Upper lobe of left lung (tissue), 6 donors: ENCODE data around the gene OR8B8. TPM values are rescaled to one million over a fixed set of nuclear protein-coding genes. Genes with fewer than 3 reads are reported as not detected.
A peak's percentile ranks its signal among the peaks of the same experiment; 100 is the strongest.

Source experiments
- ATAC-seq, 2 donors: fragments of 200-7000 bp; cut with Tn5 transposase; one replicate each; pipeline ENCODE4 v1.9.1; 2022; ENCODE audit warnings: mild to moderate bottlenecking in 2 of 2, moderate library complexity in 2 of 2; ENCODE audit not compliant: low FRiP score in 2 of 2
- DNase-seq, 2 donors: peaks; one replicate each; pipeline ENCODE4 v3.0.0-alpha.2; 2019 to 2020
- H3K27ac ChIP-seq, 4 donors: fragments of 200-600 bp; sonication (generic); one replicate each; pipeline ENCODE4 v1.5.1; 2016 to 2019
- H3K27me3 ChIP-seq, 4 donors: fragments of 200-600 bp; sonication (generic); one replicate each; pipeline ENCODE4 v1.5.1; 2017 to 2019
- H3K36me3 ChIP-seq, 4 donors: fragments of 200-600 bp; sonication (generic); one replicate each; pipeline ENCODE4 v1.5.1; 2016 to 2019
- H3K4me1 ChIP-seq, 4 donors: fragments of 200-600 bp; sonication (generic); one replicate each; pipeline ENCODE4 v1.5.1; 2018 to 2019
- H3K4me3 ChIP-seq, 4 donors: fragments of 200-600 bp; sonication (generic); one replicate each; pipeline ENCODE4 v1.5.1; 2017 to 2019; ENCODE audit warnings: mild to moderate bottlenecking in 2 of 4, moderate library complexity in 1 of 4
- H3K9me3 ChIP-seq, 4 donors: fragments of 200-600 bp; sonication (generic); one replicate each; pipeline ENCODE4 v1.5.1; 2018 to 2019
- EP300 ChIP-seq, 4 donors: sonication (generic); formaldehyde crosslinking; IDR thresholded peaks; one replicate each; pipeline ENCODE4 v1.5.1; 2017; ENCODE audit warnings: antibody characterized with exemption in 4 of 4, control low read depth in 2 of 4
- POLR2A ChIP-seq, 4 donors: fragments of 450-650 bp; IDR thresholded peaks; one replicate each; pipeline ENCODE4 v1.5.1; 2016 to 2017; ENCODE audit warnings: antibody characterized with exemption in 4 of 4, mild to moderate bottlenecking in 2 of 4
- POLR2AphosphoS5 ChIP-seq, 2 donors: sonication (generic); formaldehyde crosslinking; IDR thresholded peaks; one replicate each; pipeline ENCODE4 v1.5.1; 2017; ENCODE audit warnings: antibody characterized with exemption in 2 of 2
- WGBS, 2 donors: methylation state at CpG; one replicate each; pipeline ENCODE4 v1.1.5; 2017 to 2018; 5-methylcytosine and 5-hydroxymethylcytosine counted together
- total RNA-seq, 6 donors: library from RNA; depleted of rRNA in 4 of 6; stranded (reverse); fragments of >200 nt in 4 of 6; gene quantifications; one replicate each; pipeline versions ENCODE4 v1.1.0 to v1.2.1, GENCODE V29; 2016 to 2021
- TF ChIP-seq, protein P1 (sequence below), 6 experiments: fragments of 450-650 bp in 4 of 6; fragments of 200-600 bp in 2 of 6; sonication (generic) in 2 of 6; IDR thresholded peaks; one replicate each; pipeline ENCODE4 v1.5.1; 2016 to 2019; ENCODE audit warnings: antibody characterized with exemption in 6 of 6
- donor health status: DM: no; HTN: no; CAD: no; lungs with moderate emphysema.
- donor health status: DM: no; HTN: yes; CAD: no; lungs with severe emphysema.

Gene OR8B8
- total RNA-seq, 6 donors from 2014 or later = not detected

DNA sequence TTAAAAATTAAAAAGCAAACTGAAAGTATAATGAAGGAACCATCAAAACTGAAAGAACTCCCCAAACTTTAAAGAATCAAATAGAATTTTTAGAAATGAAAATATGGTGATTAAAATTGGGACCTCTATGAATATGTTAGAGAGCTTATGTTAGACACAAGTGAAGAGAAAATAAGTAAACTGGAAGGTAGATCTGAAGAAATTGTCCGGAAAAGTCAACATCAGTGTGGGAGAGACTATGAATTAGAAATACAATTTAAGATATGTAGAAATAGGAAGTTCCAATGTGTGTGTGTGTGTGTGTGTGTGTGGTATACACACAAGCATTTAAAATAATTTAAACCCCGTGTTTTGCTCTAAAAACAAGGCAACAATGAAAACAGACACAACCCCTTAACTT is 15.9 kb downstream of the OR8B8 start:
- DNase-seq (no peak), ATAC-seq (no peak)
- TF ChIP-seq, protein P1, sequence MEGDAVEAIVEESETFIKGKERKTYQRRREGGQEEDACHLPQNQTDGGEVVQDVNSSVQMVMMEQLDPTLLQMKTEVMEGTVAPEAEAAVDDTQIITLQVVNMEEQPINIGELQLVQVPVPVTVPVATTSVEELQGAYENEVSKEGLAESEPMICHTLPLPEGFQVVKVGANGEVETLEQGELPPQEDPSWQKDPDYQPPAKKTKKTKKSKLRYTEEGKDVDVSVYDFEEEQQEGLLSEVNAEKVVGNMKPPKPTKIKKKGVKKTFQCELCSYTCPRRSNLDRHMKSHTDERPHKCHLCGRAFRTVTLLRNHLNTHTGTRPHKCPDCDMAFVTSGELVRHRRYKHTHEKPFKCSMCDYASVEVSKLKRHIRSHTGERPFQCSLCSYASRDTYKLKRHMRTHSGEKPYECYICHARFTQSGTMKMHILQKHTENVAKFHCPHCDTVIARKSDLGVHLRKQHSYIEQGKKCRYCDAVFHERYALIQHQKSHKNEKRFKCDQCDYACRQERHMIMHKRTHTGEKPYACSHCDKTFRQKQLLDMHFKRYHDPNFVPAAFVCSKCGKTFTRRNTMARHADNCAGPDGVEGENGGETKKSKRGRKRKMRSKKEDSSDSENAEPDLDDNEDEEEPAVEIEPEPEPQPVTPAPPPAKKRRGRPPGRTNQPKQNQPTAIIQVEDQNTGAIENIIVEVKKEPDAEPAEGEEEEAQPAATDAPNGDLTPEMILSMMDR (IDR thresholded peaks at IDR 0.05) = no peak
- TF ChIP-seq POLR2AphosphoS5 (IDR thresholded peaks at IDR 0.05) (no peak), EP300 (IDR thresholded peaks at IDR 0.05) (no peak), POLR2A (IDR thresholded peaks at IDR 0.05) (no peak)
- H3K4me1 ChIP-seq = no peaks in the 10 kb centered on the region
- no peak overlapping the region for H3K27ac ChIP-seq
- no peaks in the 10 kb centered on the region for H3K27me3 ChIP-seq
- H3K9me3 ChIP-seq = no peaks in the 10 kb centered on the region
- H3K36me3 ChIP-seq = no peaks in the 10 kb centered on the region
- WGBS, 2 donors = 77 to 79% methylated on average over 2 of the region's 2 CpGs
- no peak overlapping the region for H3K4me3 ChIP-seq

DNA sequence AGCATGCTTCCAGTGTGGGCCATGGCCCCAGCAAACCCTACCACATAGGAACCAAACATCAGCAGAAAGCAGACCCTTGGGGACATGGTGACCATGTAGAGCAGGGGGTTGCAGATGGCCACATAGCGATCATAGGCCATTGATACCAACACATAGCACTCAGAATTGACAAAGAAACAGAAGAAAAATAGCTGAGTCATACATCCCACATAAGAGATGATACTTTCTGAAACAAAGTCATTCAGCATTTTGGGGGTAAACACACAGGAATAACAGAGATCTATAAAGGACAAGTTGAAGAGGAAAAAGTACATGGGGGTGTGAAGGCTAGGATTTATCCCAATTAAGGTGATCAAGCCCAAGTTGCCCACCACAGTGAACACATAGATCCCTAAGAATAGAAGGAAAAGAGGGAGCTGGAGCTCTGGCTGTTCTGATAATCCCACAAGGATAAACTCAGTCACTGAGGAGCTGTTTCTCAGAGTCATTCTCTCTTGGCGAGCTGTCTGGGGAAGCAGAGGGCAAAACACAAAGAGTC is 21.0 kb downstream of the OR8B8 start, which contains the start of gene OR8B4:
TSS of gene OR8B4 (minus strand) at position 488 of the 538 bp plus-strand sequence. CDS start at position 488, 0 bp downstream.
- no peaks in the 10 kb centered on the region for H3K4me1 ChIP-seq
- no peak for DNase-seq
- ATAC-seq = no peak
- WGBS, 2 donors = 81 to 92% methylated on average over 2 of the region's 2 CpGs
- H3K36me3 ChIP-seq = no peaks in the 10 kb centered on the region
- no peaks in the 10 kb centered on the region for H3K9me3 ChIP-seq
- no peaks in the 10 kb centered on the region for H3K27me3 ChIP-seq
- TF ChIP-seq POLR2A (IDR thresholded peaks at IDR 0.05) = no peak
- TF ChIP-seq, protein P1 (IDR thresholded peaks at IDR 0.05) = no peak
- TF ChIP-seq EP300 (IDR thresholded peaks at IDR 0.05) = no peak
- TF ChIP-seq POLR2AphosphoS5 (IDR thresholded peaks at IDR 0.05) = no peak
- no peak within 1 kb of the TSS for H3K27ac ChIP-seq
- no peak within 1 kb of the TSS for H3K4me3 ChIP-seq

DNA sequence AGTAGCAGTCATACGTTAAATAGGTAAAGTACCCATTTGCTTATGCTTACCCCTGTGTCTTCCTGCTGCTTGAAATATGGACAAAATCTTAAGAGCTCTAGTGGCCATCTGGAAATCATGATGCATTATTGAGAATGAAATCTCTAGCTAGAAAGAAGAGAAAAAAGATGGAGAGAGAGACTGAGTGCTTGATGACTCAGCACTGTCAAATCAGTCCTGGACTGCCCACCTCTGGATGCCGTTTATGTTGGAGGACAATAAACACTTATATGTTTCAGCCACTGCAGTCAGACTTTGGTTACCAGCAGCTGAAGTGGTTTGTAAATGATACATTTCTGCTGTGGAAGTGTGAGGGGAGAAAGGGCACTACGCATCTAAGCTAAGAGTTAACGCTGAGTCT is 24.5 kb downstream of the OR8B8 start:
- no peaks in the 10 kb centered on the region for H3K9me3 ChIP-seq
- ATAC-seq (no peak), DNase-seq (no peak)
- 70 to 79% methylated on average over 4 of the region's 4 CpGs for WGBS, 2 donors
- H3K27ac ChIP-seq = no peak overlapping the region
- no peaks in the 10 kb centered on the region for H3K36me3 ChIP-seq
- H3K27me3 ChIP-seq = no peaks in the 10 kb centered on the region
- H3K4me1 ChIP-seq = no peaks in the 10 kb centered on the region
- no peak overlapping the region for H3K4me3 ChIP-seq
- TF ChIP-seq, protein P1 (IDR thresholded peaks at IDR 0.05) = no peak
- no peak for TF ChIP-seq POLR2A (IDR thresholded peaks at IDR 0.05)
- no peak for TF ChIP-seq EP300 (IDR thresholded peaks at IDR 0.05)
- no peak for TF ChIP-seq POLR2AphosphoS5 (IDR thresholded peaks at IDR 0.05)

DNA sequence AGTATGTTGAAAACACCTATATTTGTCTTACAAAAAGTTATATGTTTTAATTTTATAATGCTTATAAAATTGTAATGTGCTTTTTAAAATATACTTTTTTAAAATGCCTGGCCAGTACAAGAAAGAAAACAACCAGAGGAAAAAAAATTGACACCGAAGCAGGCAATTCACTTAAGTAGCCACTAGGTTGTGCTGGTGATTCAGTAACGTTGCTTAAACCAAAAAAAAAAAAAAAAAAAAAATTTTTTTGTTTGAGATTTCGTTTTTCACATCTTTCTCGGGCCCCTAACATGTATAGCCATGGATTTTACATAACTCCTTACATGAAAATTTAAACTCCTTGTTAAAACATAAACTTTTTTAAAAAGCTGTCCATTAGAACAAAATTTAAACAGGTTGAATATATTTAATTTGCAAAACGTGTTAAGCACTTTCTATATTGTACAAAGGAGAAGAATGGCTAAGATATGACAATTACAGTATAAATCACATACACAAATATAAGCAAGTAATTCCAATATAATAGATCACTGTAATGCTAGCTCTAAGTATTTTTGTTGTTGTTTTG is 30.1 kb downstream of the OR8B8 start:
- ATAC-seq (no peak), DNase-seq (no peak)
- Histone ChIP-seq H3K9me3 (no peaks in the 10 kb centered on the region), H3K4me1 (no peaks in the 10 kb centered on the region), H3K27ac (no peak overlapping the region), H3K27me3 (no peaks in the 10 kb centered on the region), H3K36me3 (no peaks in the 10 kb centered on the region), H3K4me3 (no peak overlapping the region)
- 17 to 18% methylated on average over 5 of the region's 5 CpGs for WGBS, 2 donors
- TF ChIP-seq POLR2AphosphoS5 (IDR thresholded peaks at IDR 0.05) (no peak), POLR2A (IDR thresholded peaks at IDR 0.05) (no peak), EP300 (IDR thresholded peaks at IDR 0.05) (no peak)
- TF ChIP-seq, protein P1 (IDR thresholded peaks at IDR 0.05) = peak in 4 of 6 experiments; percentile 32 to 63 (median 38)

DNA sequence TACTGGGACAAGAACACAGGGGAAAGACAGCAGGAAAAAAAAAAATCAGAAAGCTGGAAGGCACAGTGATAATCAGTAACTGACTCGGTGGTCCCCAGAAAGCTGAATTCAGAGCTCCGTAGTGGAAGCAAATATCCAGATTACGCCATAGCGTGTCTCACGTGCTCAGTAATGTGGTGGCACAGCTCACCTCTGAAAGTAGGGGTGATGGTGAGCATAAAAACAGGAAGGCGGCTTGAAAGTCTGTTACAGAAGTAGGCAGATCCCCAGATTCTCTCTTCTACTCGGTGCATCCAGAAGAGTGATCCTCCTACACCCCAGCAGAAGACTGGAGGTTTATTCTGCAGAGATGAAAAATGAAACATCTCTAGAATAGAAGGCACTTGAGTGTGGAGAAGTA is 35.6 kb downstream of the OR8B8 start:
- H3K4me3 ChIP-seq = no peak overlapping the region
- no peaks in the 10 kb centered on the region for H3K36me3 ChIP-seq
- H3K27ac ChIP-seq = no peak overlapping the region
- TF ChIP-seq, protein P1 (IDR thresholded peaks at IDR 0.05) = no peak
- no peak for TF ChIP-seq POLR2AphosphoS5 (IDR thresholded peaks at IDR 0.05)
- no peak for TF ChIP-seq EP300 (IDR thresholded peaks at IDR 0.05)
- no peak for TF ChIP-seq POLR2A (IDR thresholded peaks at IDR 0.05)
- H3K4me1 ChIP-seq = no peaks in the 10 kb centered on the region
- no peaks in the 10 kb centered on the region for H3K27me3 ChIP-seq
- H3K9me3 ChIP-seq = no peaks in the 10 kb centered on the region
- ATAC-seq (no peak), DNase-seq (no peak)
- WGBS, 2 donors = 81 to 84% methylated on average over 7 of the region's 7 CpGs
